ENCODE data around the gene SLC26A6.

SLC26A6 gene

GRCh38 chr3:48625600-48625999, 9.7 kb downstream of the SLC26A6 start:
- DNase-seq (ENCODE audit: low read depth): no peak
- no peak overlapping the region for H3K4me3 ChIP-seq (ENCODE audit: control insufficient read depth, low read depth, low read length)
- TF ChIP-seq CTCF (conservative IDR thresholded peaks at IDR 0.05; ENCODE audit: control insufficient read depth, insufficient read depth, low read depth, low read length): no peak

- no peak overlapping the region for H3K4me3 ChIP-seq (ENCODE audit: control insufficient read depth, low read depth, low read length)
- no peak for DNase-seq (ENCODE audit: low read depth)
- no peak for TF ChIP-seq CTCF (conservative IDR thresholded peaks at IDR 0.05; ENCODE audit: control insufficient read depth, insufficient read depth, low read depth, low read length)
Observed at GRCh38 chr3:48624767-48625166, 10.5 kb downstream of the SLC26A6 start.

- DNase-seq (ENCODE audit: low read depth): no peak
- no peak for TF ChIP-seq CTCF (conservative IDR thresholded peaks at IDR 0.05; ENCODE audit: control insufficient read depth, insufficient read depth, low read depth, low read length)
- no peak overlapping the region for H3K4me3 ChIP-seq (ENCODE audit: control insufficient read depth, low read depth, low read length)
Observed at GRCh38 chr3:48623851-48624547, 11.3 kb downstream of the SLC26A6 start.

GRCh38 chr3:48621461-48621869, 13.8 kb downstream of the SLC26A6 start, which contains the start of gene TMEM89:
TMEM89 (minus strand) TSS chr3:48621769; CDS start chr3:48621756, 13 bp downstream.
- no peak for DNase-seq (ENCODE audit: low read depth)
- no peak for TF ChIP-seq CTCF (conservative IDR thresholded peaks at IDR 0.05; ENCODE audit: control insufficient read depth, insufficient read depth, low read depth, low read length)
- H3K4me3 ChIP-seq (ENCODE audit: control insufficient read depth, low read depth, low read length): no peak within 1 kb of the TSS

- H3K4me3 ChIP-seq (ENCODE audit: control insufficient read depth, low read depth, low read length): no peak overlapping the region
- no peak for TF ChIP-seq CTCF (conservative IDR thresholded peaks at IDR 0.05; ENCODE audit: control insufficient read depth, insufficient read depth, low read depth, low read length)
- no peak for DNase-seq (ENCODE audit: low read depth)
Observed at GRCh38 chr3:48619541-48620524, 15.4 kb downstream of the SLC26A6 start.

- no peak for DNase-seq (ENCODE audit: low read depth)
- no peak overlapping the region for H3K4me3 ChIP-seq (ENCODE audit: control insufficient read depth, low read depth, low read length)
- TF ChIP-seq CTCF (conservative IDR thresholded peaks at IDR 0.05; ENCODE audit: control insufficient read depth, insufficient read depth, low read depth, low read length): no peak
Observed at GRCh38 chr3:48617559-48617958, 17.7 kb downstream of the SLC26A6 start.

Measured in fibroblast of mammary gland (primary cell).